Neural progenitor cell (in vitro differentiated cells): Measurements from ENCODE around the gene SNX14.

Source experiments
- EZH2 ChIP-seq: fragments of 200-600 bp; sonication (generic); IDR thresholded peaks from 2 replicates; pipeline ENCODE4 v1.6.1; 2017; ENCODE audit warnings: antibody characterized with exemption, mild to moderate bottlenecking, moderate library complexity
- EZH2phosphoT487 ChIP-seq: fragments of 200-600 bp; sonication (generic); IDR thresholded peaks from 2 replicates; pipeline ENCODE4 v1.6.1; 2017; ENCODE audit warnings: antibody characterized with exemption
- TF ChIP-seq, protein P1 (sequence below): fragments of 200-600 bp; sonication (generic); IDR thresholded peaks from 2 replicates; pipeline ENCODE4 v1.5.1; 2017; ENCODE audit warnings: antibody characterized with exemption, mild to moderate bottlenecking

DNA sequence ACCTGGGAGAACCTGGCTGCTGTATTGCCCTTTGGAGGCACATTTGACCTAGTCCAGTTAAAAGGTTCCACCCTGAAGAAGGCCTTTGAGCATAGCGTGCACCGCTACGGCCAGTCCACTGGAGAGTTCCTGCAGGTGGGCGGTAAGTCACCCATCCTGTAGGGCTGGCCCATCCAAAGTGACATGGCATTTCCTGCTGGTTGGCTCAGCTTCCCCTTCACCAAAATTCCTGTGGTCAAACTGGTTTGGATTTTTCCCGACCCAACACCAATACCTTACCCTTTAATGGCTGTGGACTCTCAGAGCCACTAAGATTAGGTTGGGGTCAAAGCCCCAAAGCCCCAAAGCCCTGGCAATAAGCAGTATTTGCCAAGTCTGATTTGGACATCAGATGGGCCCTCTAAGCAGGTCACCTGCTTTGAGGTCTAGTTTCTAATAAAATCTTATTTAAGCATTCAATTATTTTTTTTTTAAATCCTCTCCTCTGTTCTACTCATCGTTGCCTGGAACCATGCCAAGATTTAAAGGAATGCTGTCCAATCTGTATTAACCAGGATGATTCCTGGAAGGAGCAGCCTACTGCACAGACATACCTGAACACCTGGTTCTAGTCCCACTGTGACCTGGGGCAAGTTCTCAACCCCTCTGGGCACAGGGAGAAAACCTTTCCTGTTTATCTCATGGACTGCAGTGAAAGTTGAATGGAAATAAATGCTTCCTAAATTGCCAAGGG, 103.0 kb downstream of the SNX14 start:
- TF ChIP-seq, protein P1, sequence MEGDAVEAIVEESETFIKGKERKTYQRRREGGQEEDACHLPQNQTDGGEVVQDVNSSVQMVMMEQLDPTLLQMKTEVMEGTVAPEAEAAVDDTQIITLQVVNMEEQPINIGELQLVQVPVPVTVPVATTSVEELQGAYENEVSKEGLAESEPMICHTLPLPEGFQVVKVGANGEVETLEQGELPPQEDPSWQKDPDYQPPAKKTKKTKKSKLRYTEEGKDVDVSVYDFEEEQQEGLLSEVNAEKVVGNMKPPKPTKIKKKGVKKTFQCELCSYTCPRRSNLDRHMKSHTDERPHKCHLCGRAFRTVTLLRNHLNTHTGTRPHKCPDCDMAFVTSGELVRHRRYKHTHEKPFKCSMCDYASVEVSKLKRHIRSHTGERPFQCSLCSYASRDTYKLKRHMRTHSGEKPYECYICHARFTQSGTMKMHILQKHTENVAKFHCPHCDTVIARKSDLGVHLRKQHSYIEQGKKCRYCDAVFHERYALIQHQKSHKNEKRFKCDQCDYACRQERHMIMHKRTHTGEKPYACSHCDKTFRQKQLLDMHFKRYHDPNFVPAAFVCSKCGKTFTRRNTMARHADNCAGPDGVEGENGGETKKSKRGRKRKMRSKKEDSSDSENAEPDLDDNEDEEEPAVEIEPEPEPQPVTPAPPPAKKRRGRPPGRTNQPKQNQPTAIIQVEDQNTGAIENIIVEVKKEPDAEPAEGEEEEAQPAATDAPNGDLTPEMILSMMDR: no peak
- TF ChIP-seq EZH2 (no peak), EZH2phosphoT487 (no peak)
